Measurements from ENCODE around the gene PEX10. TPM values are rescaled to one million over a fixed set of nuclear protein-coding genes. Genes with fewer than 3 reads are reported as not detected.

The PEX10 gene
- total and polyA plus RNA-seq, 10 of the 15 experiments (the other 5 are each of a cell fraction or from before 2014, with no cell fraction given) = 0.24 to 24.9 (median 16.8) TPM; not detected in 1

GRCh38 chr1:2414297-2414958 is 2.1 kb upstream of the PEX10 start:
- H3K9ac ChIP-seq (ENCODE audit: control insufficient read depth, insufficient read depth, low read length) = peak overlapping the region; percentile 71; the same call in 1 of the 2 replicates
- no TSS peak for BruUV-seq (replicated peaks)
- peak overlapping the region; percentile 61 for H3K27ac ChIP-seq (ENCODE audit: control insufficient read depth, insufficient read depth)
- H3K79me2 ChIP-seq (ENCODE audit: control insufficient read depth, insufficient read depth, low read length) = peaks cover 20% of the 10 kb centered on the region
- no peaks in the 10 kb centered on the region for H3K27me3 ChIP-seq (replicated peaks in 1 of 2; ENCODE audit: control insufficient read depth in 2 of 2, insufficient read depth in 2 of 2, low read length in 1 of 2)
- peak overlapping the region; percentile 83; the same call in 1 of the 2 replicates for H3K4me3 ChIP-seq
- no peaks in the 10 kb centered on the region for H3K36me3 ChIP-seq (ENCODE audit: control insufficient read depth in 2 of 2, insufficient read depth in 2 of 2, low read length in 1 of 2)
- H3K4me2 ChIP-seq (ENCODE audit: control insufficient read depth, insufficient read depth) = peak overlapping the region; percentile 94
- ChIA-PET POLR2A (interaction anchor here (0.6 to 2.7 kb wide), 3 partner anchors 105 to 171 kb away, joined by 3 to 18 read pairs (median 4); no protein-coding TSS in a partner anchor), CTCF (interaction anchor here (0.6 to 3.4 kb wide), 17 partner anchors 9 to 1009 kb away, joined by 3 to 37 read pairs (median 3); partner anchors contain the start of genes FAAP20, PANK4 and TNFRSF14), SMC1A (ENCODE audit: uncharacterized antibody, unreplicated experiment) (interaction anchor here (1.4 to 2.6 kb wide), 3 partner anchors 109 to 172 kb away, joined by 6 to 21 read pairs (median 11); partner anchors contain the start of gene PRXL2B), RAD21 (ENCODE audit: unreplicated experiment) (interaction anchor here (0.7 to 3.2 kb wide), 8 partner anchors 66 to 373 kb away, joined by 3 to 46 read pairs (median 4); partner anchors contain the start of gene PANK4)
- intact Hi-C loops (cut with micrococcal nuclease; ENCODE audit: unreplicated experiment) (loop anchor here (1.0 to 2.0 kb wide), 2 partner anchors 110 to 134 kb away; no protein-coding TSS in a partner anchor), in situ Hi-C loops (cut with MboI) (loop anchor here (5.0 to 10.0 kb wide), 3 partner anchors 133 to 1013 kb away; no protein-coding TSS in a partner anchor)
- H3K9me3 ChIP-seq (replicated peaks; ENCODE audit: control insufficient read depth, insufficient read depth, low read length) = no peaks in the 10 kb centered on the region
- 1% methylated on average over 23 of the region's 25 CpGs for WGBS (ENCODE audit: insufficient coverage, insufficient replicate concordance, low lambda C conversion rate, missing lambda C conversion rate)
- ATAC-seq (peak; percentile 60), DNase-seq (ENCODE audit: low read depth, low spot score) (peak; percentile 24), FAIRE-seq (no peak)
- peaks cover 27% of the 10 kb centered on the region for H3K4me1 ChIP-seq (ENCODE audit: control insufficient read depth, insufficient read depth, low read length)
- no peaks in the 10 kb centered on the region for H4K20me1 ChIP-seq (ENCODE audit: control insufficient read depth, insufficient read depth)
- peak overlapping the region; percentile 82 for H2AFZ ChIP-seq (ENCODE audit: control insufficient read depth, low read depth, low read length)
- TF ChIP-seq YY1 (IDR thresholded peaks at IDR 0.05; ENCODE audit: low read depth, low read length) (peak; percentile 47; the same call in 1 of the 2 replicates), RAD21 (IDR thresholded peaks at IDR 0.05; ENCODE audit: insufficient read depth, low read depth, low read length) (peak; percentile 88), TARDBP (IDR thresholded peaks at IDR 0.05; ENCODE audit: borderline replicate concordance) (no peak), RBBP5 (conservative IDR thresholded peaks at IDR 0.05) (no peak), RB1 (IDR thresholded peaks at IDR 0.05; ENCODE audit: borderline replicate concordance) (0 out of 2 replicates have a peak, but pooled peaks have one; percentile 62), CTCF (IDR thresholded peaks at IDR 0.05 in 2 of 3, conservative IDR thresholded peaks at IDR 0.05 in 1 of 3; ENCODE audit: control insufficient read depth in 2 of 3, extremely low read depth in 1 of 3, insufficient read depth in 1 of 3, low read depth in 3 of 3, low read length in 3 of 3) (peak; percentile 86 to 92 (median 90)), IKZF1 (conservative IDR thresholded peaks at IDR 0.05) (peak; percentile 42), HDGF (IDR thresholded peaks at IDR 0.05) (peak; percentile 56; the same call in 1 of the 2 replicates), CHD2 (IDR thresholded peaks at IDR 0.05; ENCODE audit: borderline replicate concordance, low read depth, low read length) (0 out of 2 replicates have a peak, but pooled peaks have one; percentile 40), CUX1 (IDR thresholded peaks at IDR 0.05; ENCODE audit: insufficient replicate concordance, low read depth, low read length) (no peak), GATAD2B (conservative IDR thresholded peaks at IDR 0.05; ENCODE audit: low read depth) (peak; percentile 45; the same call in 1 of the 2 replicates), NKRF (conservative IDR thresholded peaks at IDR 0.05) (no peak), SMAD1 (IDR thresholded peaks at IDR 0.05; ENCODE audit: low read depth, partially characterized antibody) (no peak)
